AG10803 (cell line): Measurements from ENCODE around the gene SERTAD3.
"Not testable (repeated sequence)": the region's sequence is repeated elsewhere in the genome, so short reads cannot be mapped to it uniquely, and the experiment has no call there.

Experiments
- DNase-seq: peaks from one replicate; pipeline ENCODE4 v3.0.0; 2010; ENCODE audit warnings: low read depth
- H3K4me3 ChIP-seq: 2 replicates; pipeline ENCODE4 v1.5.1; 2011; ENCODE audit warnings: mild to moderate bottlenecking, low read length, control low read depth
- CTCF ChIP-seq: conservative IDR thresholded peaks from 2 replicates; pipeline ENCODE4 v1.5.1; 2011; ENCODE audit warnings: mild to moderate bottlenecking, low read length, control low read depth, inconsistent platforms

The SERTAD3 gene

GRCh38 chr19:40438284-40438683 is 5.9 kb downstream of the SERTAD3 start:
- H3K4me3 ChIP-seq = no peak overlapping the region
- no peak for DNase-seq
- TF ChIP-seq CTCF = no peak

GRCh38 chr19:40433391-40434216 is 10.5 kb downstream of the SERTAD3 start:
- peak; percentile 92 for DNase-seq
- no peak for TF ChIP-seq CTCF
- H3K4me3 ChIP-seq = peak overlapping the region; percentile 64

DNA sequence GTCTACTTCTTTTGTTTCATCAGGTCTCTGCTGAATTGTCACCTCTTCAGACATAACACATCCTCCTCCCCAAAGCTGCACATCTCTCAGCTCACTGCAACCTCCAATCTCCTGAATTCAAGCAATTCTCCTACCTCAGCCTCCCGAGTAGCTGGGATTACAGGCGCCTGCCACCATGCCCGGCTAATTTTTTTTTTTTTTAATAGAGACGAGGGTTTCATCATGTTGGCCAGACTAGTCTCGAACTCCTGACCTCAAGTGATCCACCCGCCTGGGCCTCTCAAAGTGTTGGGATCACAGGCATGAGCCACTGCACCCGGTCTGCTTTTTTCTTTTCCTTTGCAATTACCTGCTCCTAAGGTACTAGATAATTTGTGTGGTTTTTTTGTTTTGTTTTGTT is 11.4 kb downstream of the SERTAD3 start:
- DNase-seq = not testable (repeated sequence)
- peak overlapping the region; percentile 64 for H3K4me3 ChIP-seq

DNA sequence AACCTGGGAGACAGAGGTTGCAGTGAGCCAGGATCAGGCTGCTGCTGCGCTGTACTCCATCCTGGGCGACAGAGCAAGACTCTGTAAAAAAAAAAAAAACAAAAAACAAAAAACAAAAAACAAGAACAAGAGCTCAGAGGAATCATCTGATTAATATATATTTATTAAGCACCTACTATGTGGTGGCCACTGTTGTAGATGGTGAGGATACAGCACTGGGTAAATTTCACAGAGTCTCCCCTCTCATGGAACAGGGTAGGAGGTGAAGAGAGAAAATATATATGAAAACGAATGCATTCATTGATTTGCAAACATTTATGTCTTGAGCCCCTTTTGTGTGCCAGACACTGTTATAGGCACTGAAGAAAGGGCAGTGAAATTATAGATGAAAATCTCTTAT is 12.4 kb downstream of the SERTAD3 start:
- DNase-seq = no peak
- H3K4me3 ChIP-seq = no peak overlapping the region
- TF ChIP-seq CTCF = no peak

DNA sequence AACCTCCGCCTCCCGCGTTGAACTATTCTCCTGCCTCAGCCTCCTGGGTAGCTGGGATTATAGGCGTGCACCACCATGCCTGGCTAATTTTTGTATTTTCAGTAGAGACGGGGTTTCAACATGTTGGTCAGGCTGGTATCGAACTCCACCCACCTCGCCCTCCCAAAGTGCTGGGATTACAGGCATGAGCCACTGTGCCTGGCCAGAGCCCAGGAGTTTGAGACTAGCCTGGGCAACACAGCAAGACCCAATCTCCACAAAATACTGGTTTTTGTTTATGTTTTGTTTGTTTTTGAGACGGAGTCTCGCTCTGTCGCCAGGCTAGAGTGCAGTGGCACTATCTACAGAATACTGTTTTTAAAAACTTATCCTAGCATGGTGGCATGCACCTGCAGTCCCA is 13.9 kb downstream of the SERTAD3 start:
- not testable (repeated sequence) for DNase-seq, H3K4me3 ChIP-seq

GRCh38 chr19:40428197-40428596 is 15.9 kb downstream of the SERTAD3 start:
- H3K4me3 ChIP-seq, DNase-seq: not testable (repeated sequence)

DNA sequence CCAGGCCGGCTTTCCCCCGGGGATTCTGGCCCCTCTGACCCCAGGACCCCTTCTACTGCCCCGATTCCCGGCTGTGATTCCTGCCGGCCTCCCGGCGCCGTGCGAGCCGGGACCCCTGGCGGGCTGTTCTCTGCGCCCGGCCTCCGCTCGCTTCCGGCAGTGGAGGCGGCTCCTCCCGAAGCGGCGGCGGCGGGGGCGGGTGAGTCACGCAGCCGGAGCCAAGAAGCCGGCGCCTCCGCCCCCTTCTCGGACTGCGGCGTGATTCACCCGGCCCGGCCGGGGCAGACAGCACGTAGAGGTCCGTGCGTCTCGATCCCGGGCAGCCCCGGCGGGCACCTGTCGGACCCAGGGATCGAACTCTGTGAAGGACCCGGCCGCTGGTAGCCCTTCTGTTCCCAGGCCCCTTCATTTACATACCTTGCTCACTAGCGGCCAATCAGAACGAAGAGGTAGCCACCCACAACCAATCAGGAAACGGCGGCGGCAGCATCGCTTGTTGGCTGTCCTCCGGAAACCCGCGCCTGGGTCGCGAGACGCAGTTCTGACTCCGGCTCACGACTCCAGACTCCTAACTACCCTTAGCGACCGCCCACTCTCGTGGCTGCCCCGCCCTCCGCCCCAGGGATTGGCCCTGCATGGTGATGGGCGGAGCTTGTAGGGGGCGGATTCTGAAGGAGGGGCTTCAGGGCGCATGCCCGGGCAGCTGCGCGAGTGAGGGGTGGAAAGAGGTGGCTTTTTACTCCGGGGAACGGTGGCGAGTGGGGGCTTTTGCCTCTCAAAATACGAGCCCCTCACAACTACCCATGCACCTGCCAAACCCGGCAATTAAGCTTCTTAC is 18.5 kb downstream of the SERTAD3 start, which contains the start of gene SERTAD1:
SERTAD1 (minus strand) TSS at position 543 of the 838 bp plus-strand sequence. CDS start 2,446 bp downstream, outside the sequence.
- peak within 1 kb of the TSS; percentile 95 for H3K4me3 ChIP-seq
- peak; percentile 99 for DNase-seq
- TF ChIP-seq CTCF = peak; percentile 49

- no peak for TF ChIP-seq CTCF
- peak; percentile 18 for DNase-seq
- H3K4me3 ChIP-seq = peak overlapping the region; percentile 95
Measured at GRCh38 chr19:40424637-40425449, 19.3 kb downstream of the SERTAD3 start.
